GM18511 (cell line): ENCODE measurements around the gene SLC38A5.
"Not testable (repeated sequence)": the region's sequence is repeated elsewhere in the genome, so short reads cannot be mapped to it uniquely, and the experiment has no call there.

ENCODE experiments used
- ATAC-seq: cut with Tn5 transposase; IDR thresholded peaks from one replicate; pipeline ENCODE4 v1.9.1; 2021; ENCODE audit warnings: mild to moderate bottlenecking, moderate library complexity; ENCODE audit not compliant: unreplicated experiment

The SLC38A5 gene

DNA sequence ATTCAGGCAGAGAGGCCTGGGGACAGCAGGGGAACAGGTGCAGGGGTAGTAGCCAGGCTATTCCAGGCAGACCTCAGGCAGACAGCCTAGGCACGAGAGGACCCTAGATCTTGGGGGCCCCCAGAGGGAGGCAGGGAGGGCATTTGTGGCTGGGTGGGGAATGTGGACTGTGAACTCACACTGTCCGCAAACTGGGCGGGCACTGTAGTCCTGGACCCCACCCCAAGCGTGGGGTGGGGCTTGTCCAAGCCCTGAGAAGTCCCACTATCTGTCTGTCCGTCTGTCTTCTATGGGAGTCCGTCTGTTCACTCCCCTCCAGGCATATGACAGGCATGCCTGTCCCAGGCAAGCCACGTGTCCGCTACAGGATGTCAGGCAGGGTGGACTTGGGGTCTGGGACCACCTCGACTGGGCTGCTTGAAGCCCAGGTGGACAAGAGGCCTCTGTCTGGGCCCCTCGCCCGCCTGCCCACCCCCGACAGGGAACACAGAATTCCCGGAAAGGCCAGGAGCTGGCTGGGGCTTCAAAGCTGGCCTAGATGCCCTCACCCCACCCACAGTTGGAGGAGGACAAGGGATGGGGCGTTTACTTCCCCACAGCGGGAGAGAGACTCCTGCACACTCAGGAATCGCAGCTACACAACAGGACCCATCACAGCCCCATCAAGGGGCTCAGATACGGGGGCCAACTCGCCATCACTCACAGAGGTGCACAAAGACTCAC lies at the start of gene SLC38A5:
TSS of gene SLC38A5 (minus strand) at position 151 of the 723 bp plus-strand sequence. CDS start 2,336 bp downstream, outside the sequence.
- no peak for ATAC-seq

DNA sequence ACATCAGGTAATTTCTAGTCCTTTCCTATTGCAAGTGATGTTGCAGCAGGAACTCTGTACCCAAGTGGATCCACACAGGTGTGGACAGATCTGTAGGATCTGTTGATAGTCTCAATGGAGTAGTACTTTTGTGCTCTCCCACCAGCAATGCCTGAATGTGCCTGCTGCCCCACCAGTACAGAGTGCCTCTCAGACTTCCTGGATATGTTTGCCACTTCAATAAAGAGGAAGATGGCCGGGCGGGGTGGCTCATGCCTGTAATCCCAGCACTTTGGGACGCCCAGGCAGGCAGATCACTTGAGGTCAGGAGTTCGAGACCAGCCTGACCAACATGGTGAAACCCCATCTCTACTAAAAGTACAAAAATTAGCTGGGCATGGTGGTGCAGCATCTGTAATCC lies 49.4 kb upstream of the SLC38A5 start:
- not testable (repeated sequence) for ATAC-seq

DNA sequence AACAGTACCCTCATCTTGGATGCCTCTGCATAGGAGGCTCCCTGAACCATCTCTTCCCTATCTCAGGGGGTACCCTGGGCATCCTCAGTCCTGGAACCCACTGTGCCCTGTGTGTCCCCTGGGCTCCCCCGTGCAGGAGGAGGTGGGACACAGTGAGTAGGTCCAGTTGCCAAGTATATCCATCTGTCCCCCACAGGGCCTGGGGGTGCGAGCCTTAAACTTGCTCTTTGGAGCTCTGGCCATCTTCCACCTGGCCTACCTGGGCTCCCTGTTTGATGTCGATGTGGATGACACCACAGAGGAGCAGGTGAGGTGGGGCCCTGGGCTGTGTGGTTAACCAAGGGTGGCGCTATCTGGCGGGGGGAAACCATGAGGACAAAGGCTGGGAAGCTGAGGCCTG lies 46.9 kb upstream of the SLC38A5 start:
- ATAC-seq, result no peak

DNA sequence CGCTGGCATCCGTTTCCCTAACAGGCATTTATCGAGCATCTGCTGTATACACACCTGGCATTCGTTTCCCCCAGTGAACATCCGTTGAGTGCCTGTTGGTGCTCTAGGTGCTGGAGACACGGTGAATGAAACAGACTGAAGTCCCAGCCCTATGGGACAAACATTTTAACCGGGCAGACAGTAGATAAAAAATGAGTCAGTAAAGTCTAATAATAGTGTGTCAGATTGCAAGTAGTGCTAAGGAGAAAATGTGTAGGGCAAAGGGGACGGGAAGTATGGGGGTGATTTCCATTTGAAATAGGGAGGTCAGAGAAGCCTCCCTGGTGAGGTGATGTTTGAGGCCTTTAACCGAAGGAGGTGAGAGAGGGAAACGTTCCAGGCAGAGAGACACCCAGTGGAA lies 46.2 kb upstream of the SLC38A5 start:
- ATAC-seq, result no peak

DNA sequence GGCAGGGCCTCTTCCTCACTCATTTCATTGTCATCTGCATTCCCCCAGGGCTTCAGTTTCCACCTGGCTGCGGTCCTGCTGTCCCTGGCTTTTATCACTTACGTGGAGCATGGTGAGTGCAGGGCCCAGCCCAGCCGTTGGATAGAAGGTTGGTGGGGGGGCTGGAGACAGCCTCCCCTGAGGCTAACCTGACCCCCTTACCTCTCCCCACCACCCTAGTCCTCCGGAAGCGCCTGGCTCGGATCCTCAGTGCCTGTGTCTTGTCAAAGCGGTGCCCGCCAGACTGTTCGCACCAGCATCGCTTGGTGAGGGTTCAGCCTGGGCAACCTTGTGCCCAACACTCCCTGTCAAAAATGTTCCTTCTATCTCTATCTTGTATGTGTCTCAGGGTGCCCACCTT lies 45.8 kb upstream of the SLC38A5 start:
- ATAC-seq, result no peak

DNA sequence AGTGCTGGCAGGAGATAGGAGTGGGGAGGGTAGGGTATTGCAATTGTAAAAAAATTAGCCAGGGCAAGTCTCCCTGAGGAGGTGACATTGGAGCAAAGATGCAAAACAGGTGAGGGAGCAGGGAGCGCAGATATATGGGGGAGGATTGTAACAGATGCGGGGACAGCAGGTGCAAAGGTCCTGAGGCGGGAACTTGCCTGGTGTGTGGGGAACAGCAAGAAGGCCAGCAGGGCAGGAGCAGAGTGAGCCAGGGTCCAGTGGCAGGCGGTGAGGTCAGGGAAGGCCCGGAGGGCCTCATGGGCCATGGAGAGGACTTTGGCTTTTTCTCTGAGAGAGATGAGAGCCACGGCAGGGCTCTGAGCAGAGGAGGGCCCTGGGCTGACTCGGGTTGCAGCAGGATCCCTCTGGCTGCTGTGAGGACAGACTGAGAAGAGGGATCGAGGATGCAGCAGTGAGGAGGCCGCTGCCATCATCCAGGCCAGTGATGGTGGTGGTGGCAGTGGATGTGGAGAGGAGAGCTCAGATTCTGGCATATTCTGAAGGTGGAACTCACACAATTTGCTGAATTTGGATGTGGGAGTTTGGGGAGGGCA lies 44.9 kb upstream of the SLC38A5 start:
- ATAC-seq, result no peak

DNA sequence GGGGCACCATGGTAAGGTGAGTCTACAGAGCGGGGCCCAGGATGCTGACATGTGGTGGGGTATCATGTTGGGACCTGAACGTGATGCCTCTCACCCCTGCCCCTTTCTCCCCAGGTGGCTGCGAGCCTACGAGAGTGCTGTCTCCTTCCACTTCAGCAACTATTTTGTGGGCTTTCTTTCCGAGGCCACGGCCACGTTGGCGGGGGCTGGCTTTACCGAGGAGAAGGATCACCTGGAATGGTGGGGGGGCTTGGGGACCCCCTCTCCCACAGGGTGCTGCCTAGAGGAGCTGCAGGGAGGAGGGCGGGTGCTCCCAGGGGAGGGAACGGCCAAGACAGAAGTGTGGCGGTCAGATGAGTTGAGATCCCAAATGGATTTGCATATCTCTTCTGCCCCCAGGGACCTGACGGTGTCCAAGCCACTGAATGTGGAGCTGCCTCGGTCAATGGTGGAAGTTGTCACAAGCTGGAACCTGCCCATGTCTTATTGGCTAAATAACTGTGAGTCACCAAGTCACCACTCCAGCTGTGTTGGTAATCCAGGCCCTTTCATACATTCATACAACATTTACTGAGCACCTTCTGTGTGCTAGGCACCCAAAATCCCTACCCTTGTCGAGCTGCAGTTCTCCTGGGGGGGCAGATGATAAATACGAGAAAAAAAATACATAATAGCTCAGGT lies 44.2 kb upstream of the SLC38A5 start:
- no peak for ATAC-seq

DNA sequence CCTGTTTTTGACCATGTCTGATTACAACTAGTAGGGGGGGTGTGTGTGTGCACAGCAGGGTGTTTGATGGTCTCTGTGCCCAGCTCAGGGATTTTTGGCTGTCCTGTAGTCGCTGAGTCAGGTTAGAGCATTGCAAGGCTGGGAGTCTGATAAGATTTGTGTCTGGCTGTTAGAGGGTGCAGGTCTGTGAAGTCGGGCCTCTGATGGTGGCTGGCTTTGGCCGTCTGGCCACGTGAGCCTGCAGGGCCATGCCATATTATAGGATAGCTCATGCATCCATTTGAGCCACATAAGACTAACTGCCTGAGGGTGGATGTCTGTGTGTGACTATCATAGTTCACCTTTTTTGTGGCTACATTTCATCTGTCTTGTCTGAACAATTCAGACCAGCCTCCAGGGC lies 43.6 kb upstream of the SLC38A5 start:
- ATAC-seq, result no peak

DNA sequence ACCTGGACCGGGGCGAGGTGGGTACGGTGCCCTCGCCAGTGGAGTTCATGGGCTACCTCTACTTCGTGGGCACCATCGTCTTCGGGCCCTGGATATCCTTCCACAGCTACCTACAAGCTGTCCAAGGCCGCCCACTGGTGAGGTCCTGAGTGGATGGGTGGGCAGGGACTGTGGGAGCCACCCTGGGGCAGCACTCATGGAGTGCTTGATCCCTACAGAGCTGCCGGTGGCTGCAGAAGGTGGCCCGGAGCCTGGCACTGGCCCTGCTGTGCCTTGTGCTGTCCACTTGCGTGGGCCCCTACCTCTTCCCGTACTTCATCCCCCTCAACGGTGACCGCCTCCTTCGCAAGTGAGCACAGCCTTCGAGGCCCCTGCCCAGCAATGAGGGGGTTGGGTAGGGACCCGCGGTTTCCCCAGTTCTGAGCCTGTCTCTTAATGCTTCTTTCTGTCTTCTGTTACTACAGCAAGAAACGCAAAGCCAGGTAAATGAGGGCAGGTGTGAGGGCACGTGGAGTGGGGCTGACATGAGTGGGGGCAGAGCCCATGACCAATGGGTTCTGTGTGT lies 42.4 kb upstream of the SLC38A5 start:
- ATAC-seq, result no peak

DNA sequence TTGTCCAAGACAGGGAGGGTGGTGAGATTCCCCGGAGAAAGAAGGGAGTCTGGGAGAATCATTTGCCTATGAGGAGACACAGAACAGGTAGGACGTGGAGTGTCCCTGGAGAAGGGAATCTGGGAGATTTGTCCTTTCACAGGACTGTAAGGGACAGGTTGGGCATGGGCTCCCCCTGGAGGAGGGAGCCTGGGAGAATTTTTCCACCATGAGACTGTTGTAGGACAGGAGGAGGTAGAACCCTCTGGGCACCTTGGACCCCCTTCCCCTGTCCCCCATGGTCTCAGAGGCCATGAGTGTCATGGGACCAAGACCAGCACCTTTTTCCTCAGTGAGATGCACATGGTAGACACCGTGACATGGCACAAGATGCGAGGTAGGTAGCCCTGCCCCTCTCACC lies 41.5 kb upstream of the SLC38A5 start:
- no peak for ATAC-seq

DNA sequence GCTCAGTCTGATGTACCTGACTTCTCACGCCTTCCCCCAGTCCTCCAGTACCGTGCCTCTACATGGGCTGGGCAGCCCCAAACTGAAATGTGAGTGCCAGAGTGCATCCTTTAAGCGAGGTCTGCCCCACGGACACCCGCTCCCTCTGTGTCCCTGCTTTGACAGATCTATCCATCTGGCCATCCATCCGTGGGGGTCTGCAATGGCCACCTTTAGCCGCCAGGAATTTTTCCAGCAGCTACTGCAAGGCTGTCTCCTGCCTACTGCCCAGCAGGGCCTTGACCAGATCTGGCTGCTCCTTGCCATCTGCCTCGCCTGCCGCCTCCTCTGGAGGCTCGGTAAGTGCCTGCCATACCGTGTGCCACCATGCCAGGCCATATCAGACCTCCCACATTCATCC lies 39.6 kb upstream of the SLC38A5 start:
- no peak for ATAC-seq

DNA sequence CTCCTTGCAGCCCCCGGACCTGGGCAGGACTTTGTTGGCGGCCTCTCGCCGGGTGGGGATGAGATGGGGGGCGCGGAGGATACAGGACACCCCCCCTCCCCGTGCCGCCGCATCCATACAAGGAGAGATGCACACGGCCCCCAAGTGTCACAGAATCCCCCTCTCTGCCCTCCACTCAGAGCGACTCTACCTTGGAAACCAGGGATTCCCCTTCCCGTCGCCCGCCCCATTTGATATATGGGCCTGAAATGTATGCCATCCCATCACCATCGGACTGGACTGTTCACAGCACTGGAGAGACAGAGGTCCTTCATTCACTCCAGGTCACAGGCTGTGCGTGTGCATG lies 39.2 kb upstream of the SLC38A5 start:
- peak; percentile 20 for ATAC-seq

DNA sequence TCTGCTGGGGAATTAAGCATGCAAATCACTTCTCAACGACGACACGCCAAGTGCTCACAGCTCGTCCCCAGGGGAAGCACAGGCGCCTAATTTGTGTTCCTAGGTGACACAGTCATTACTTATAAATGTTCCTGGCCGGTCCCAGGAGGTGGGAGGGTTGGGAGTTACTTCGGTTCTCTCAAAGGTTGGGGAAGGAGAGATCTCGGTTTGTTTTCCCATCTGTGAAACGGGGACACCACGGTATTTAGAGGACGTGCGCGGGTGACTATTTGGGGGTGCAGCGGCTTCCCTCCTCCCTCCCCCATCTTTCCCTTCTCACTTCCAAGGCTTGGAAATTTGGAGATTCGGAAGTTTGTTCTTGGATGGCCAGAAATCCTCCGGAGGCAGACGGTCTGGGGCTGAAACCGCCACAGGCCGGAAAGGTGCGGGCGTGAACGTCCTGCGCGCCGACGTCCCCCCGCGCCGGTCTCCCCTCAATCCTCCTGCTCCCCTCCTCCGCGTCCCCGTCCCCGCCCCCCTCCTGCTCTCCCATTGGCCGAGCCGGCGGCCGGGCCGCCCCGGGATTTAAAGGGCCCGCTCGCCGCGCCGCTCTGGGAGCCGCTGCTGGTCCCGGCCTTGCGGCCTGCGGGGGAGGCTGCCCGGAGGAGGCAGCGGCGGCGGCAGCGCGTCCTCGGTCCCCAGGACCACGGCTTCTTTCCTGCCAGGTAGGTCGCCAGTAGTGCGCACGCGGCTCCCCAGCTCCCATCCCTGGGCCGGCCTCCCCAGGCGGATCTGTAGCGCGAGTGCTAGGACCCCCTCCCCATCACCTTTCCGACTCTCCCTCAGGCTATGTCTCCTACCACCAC lies 38.6 kb upstream of the SLC38A5 start, which contains the start of gene PORCN:
TSS of gene PORCN (plus strand) at position 593 of the 845 bp plus-strand sequence. CDS start 829 bp downstream, outside the sequence.
- ATAC-seq, result peak; percentile 90

DNA sequence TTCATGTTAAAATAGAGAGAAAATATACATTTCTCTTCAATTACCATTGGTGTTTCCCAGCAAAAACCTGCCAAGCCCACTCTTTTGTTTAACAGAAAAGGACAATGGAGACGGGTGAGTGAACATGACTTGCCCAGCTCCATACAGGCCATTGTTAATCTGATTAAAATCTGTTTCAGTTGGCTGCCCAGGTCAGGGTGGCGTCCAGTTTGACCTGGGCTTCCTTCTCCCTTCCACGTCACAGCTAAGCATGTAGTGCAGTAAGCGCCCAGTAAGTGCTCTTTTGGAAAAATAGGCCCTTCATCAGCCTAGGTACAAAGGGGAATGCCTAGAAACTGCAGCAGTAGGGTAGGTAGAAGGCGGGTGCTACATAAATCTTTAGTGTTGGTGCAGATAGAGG lies 37.2 kb upstream of the SLC38A5 start:
- no peak for ATAC-seq

DNA sequence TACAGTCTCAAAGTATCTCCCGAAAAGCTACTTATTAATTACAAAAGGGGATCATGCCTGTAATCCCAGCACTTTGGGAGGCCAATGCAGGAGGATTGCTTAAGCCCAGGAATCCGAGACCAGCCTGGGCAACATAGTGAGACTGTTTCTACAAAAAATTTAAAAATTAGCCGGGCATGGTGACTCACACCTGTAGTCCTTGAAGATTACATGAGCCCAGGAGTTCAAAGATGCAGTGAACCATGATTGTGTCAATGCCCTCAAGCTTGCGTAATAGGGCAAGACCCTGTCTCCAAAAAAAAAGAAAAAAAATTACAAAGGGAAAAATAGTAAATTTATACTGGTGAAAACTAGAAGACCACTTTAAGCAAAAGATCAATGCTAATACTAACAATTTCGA lies 35.4 kb upstream of the SLC38A5 start:
- ATAC-seq, result no peak

DNA sequence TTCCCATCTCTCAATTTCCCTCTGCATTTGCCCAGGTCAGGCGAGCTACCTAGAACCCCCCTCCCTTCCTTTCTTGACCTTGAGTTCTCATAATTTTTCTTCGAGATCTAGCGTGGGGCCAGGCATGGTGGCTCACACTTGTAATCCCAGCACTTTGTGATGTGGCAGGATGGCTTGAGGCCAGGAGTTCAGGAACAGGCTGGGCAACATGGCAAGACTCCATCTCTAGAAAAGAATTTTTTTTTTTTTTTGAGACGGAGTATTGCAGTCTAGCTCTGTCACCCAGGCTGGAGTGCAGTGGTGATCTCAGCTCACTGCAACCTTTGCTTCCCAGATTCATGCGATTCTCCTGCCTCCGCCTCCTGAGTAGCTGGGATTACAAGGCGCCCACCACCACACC lies 34.2 kb upstream of the SLC38A5 start:
- no peak for ATAC-seq

DNA sequence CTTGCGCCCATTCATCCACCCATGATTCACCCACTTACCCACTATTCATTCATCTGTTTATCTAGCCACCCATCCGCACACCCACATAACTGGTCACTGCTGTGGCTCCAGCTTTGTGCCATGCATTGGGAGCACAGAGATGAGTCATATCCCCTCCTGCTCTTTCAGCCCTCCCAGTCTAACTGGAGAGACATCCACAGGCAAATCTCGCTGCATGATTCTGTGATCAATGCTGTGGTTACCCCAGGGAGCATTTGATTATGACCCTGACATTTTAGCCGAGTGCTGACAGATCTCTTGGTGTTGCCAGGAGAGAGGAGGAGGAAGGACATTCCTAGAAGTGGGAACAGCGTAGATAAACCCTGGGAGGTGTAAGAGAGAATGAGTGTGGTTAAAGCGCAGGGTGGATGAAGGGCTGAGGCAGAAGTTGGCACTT lies 28.3 kb upstream of the SLC38A5 start:
- no peak for ATAC-seq

DNA sequence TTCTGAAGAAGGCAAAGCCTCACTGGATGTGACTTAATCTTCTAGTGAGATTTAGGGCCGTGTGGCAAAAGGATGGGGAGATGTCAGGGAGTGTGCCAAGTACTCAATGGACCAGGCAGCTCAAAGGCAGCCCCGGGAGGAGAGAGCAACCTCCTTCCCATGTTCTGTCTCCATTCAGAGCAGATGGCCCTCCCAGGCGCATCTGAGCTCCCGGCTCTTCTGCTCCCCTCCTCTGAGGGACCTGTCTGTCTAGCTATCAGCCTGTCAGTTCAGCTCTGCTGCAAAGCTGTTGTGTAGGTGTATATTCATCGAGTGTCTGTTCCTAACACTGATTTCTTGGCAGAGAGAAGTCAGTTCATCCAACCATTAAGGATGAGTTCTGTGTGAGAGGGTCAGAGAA lies 27.8 kb upstream of the SLC38A5 start:
- no peak for ATAC-seq

DNA sequence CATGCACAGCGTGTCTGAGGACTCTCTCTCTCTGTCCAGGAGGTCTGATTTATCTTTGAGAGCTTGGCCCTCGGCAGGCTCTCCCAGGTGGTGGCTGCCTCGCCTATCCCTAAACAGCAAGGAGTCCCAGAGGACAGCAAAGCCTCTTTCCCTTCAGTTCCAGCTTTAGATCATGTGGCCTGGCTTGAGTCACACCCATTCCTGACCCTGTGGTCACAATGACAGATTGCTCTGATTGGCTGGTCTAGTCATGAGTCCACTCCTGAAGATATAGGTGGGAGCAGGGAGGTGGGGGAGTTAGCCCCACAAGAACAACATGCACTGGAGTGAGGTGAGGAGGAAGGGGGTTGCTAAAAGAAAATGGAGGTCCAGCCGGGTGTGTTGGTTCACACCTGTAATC lies 26.6 kb upstream of the SLC38A5 start:
- ATAC-seq, result no peak

DNA sequence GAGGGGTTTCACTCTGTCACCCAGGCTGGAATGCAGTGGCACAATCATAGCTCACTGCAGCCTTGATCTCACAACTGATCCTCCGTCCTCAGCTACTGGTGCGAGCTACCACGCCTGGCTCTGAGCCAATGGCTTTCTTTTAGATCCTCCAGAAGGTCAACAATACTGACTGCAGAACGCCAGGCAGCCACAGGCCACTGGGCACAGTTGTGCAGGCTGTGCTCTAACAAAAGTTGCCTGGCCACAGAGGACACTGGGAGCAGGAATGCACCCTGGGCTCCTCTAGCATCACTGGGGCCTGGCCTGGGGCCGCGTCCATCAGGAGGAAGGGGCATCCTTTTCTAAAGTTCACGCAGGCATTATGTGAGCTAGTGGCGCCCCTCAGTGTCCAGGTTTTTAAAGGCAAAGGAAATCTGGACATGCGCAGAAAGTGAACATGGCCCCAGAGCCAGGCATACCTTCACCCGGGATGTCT lies 23.9 kb upstream of the SLC38A5 start:
- no peak for ATAC-seq
